ENCODE results near the gene PTK7.
"Not testable (repeated sequence)": the region's sequence is repeated elsewhere in the genome, so short reads cannot be mapped to it uniquely, and the experiment has no call there.

The PTK7 gene

GRCh38 chr6:43038727-43039126 is 37.4 kb upstream of the PTK7 start:
- Histone ChIP-seq H3K27me3 (ENCODE audit: control insufficient read depth, insufficient read depth, low read length) (no peaks in the 10 kb centered on the region), H3K9me3 (ENCODE audit: control insufficient read depth, insufficient read depth, low read length) (no peaks in the 10 kb centered on the region), H3K4me1 (ENCODE audit: control insufficient read depth, insufficient read depth, low read length) (no peaks in the 10 kb centered on the region), H3K27ac (ENCODE audit: low read length) (no peak overlapping the region), H3K4me3 (ENCODE audit: low read length) (no peak overlapping the region), H3K36me3 (ENCODE audit: control insufficient read depth, insufficient read depth, low read length) (peaks cover 18% of the 10 kb centered on the region)
- DNase-seq (ENCODE audit: low read depth, low spot score), result no peak
- no CpG with 5 or more reads among the region's 9 CpGs for WGBS (ENCODE audit: insufficient coverage, insufficient read length)

GRCh38 chr6:43040542-43041257 is 35.4 kb upstream of the PTK7 start:
- peaks cover 18% of the 10 kb centered on the region for H3K36me3 ChIP-seq (ENCODE audit: control insufficient read depth, insufficient read depth, low read length)

GRCh38 chr6:43041475-43041874 is 34.6 kb upstream of the PTK7 start:
- H3K4me1 ChIP-seq (ENCODE audit: control insufficient read depth, insufficient read depth, low read length); H3K9me3 ChIP-seq (ENCODE audit: control insufficient read depth, insufficient read depth, low read length); H3K27me3 ChIP-seq (ENCODE audit: control insufficient read depth, insufficient read depth, low read length); DNase-seq (ENCODE audit: low read depth, low spot score); H3K4me3 ChIP-seq (ENCODE audit: low read length); H3K27ac ChIP-seq (ENCODE audit: low read length): not testable (repeated sequence)
- H3K36me3 ChIP-seq (ENCODE audit: control insufficient read depth, insufficient read depth, low read length), result peaks cover 21% of the 10 kb centered on the region
- WGBS (ENCODE audit: insufficient coverage, insufficient read length), result no CpG with 5 or more reads among the region's 8 CpGs

More at GRCh38 chr6:43040542-43041257, 35.4 kb upstream of the PTK7 start:
- no peaks in the 10 kb centered on the region for H3K27me3 ChIP-seq (ENCODE audit: control insufficient read depth, insufficient read depth, low read length)
- no peak for DNase-seq (ENCODE audit: low read depth, low spot score)
- H3K4me3 ChIP-seq (ENCODE audit: low read length), result no peak overlapping the region; the same call in 1 of the 2 replicates
- no CpG with 5 or more reads among the region's 18 CpGs for whole genome bisulfite sequencing (ENCODE audit: insufficient coverage, insufficient read length)
- no peaks in the 10 kb centered on the region for H3K4me1 ChIP-seq (ENCODE audit: control insufficient read depth, insufficient read depth, low read length)
- H3K27ac ChIP-seq (ENCODE audit: low read length), result no peak overlapping the region
- no peaks in the 10 kb centered on the region for H3K9me3 ChIP-seq (ENCODE audit: control insufficient read depth, insufficient read depth, low read length)

- H3K27ac ChIP-seq (ENCODE audit: low read length), result no peak overlapping the region
- no CpG with 5 or more reads among the region's 9 CpGs for WGBS (ENCODE audit: insufficient coverage, insufficient read length)
- H3K9me3 ChIP-seq (ENCODE audit: control insufficient read depth, insufficient read depth, low read length), result no peaks in the 10 kb centered on the region
- H3K4me1 ChIP-seq (ENCODE audit: control insufficient read depth, insufficient read depth, low read length), result no peaks in the 10 kb centered on the region
- peaks cover 16% of the 10 kb centered on the region for H3K36me3 ChIP-seq (ENCODE audit: control insufficient read depth, insufficient read depth, low read length)
- H3K4me3 ChIP-seq (ENCODE audit: low read length), result no peak overlapping the region
- DNase-seq (ENCODE audit: low read depth, low spot score), result no peak
- H3K27me3 ChIP-seq (ENCODE audit: control insufficient read depth, insufficient read depth, low read length), result no peaks in the 10 kb centered on the region
Observed at GRCh38 chr6:43043310-43043709, 32.8 kb upstream of the PTK7 start.

GRCh38 chr6:43045371-43045930 is 30.7 kb upstream of the PTK7 start:
- peaks cover 14% of the 10 kb centered on the region for H3K36me3 ChIP-seq (ENCODE audit: control insufficient read depth, insufficient read depth, low read length)
- no peaks in the 10 kb centered on the region for H3K27me3 ChIP-seq (ENCODE audit: control insufficient read depth, insufficient read depth, low read length)
- no peak overlapping the region for H3K27ac ChIP-seq (ENCODE audit: low read length)

GRCh38 chr6:43047998-43048397 is 28.1 kb upstream of the PTK7 start:
- no peak for DNase-seq (ENCODE audit: low read depth, low spot score)
- Histone ChIP-seq H3K36me3 (ENCODE audit: control insufficient read depth, insufficient read depth, low read length) (peaks cover 15% of the 10 kb centered on the region), H3K27me3 (ENCODE audit: control insufficient read depth, insufficient read depth, low read length) (no peaks in the 10 kb centered on the region), H3K4me3 (ENCODE audit: low read length) (no peak overlapping the region), H3K27ac (ENCODE audit: low read length) (no peak overlapping the region), H3K9me3 (ENCODE audit: control insufficient read depth, insufficient read depth, low read length) (no peaks in the 10 kb centered on the region), H3K4me1 (ENCODE audit: control insufficient read depth, insufficient read depth, low read length) (0 out of 2 replicates have a peak, but pooled peaks cover 1% of the 10 kb centered on the region)
- WGBS (ENCODE audit: insufficient coverage, insufficient read length), result no CpG with 5 or more reads among the region's 7 CpGs

More at GRCh38 chr6:43045371-43045930, 30.7 kb upstream of the PTK7 start:
- no CpG with 5 or more reads among the region's 11 CpGs for WGBS (ENCODE audit: insufficient coverage, insufficient read length)
- H3K4me1 ChIP-seq (ENCODE audit: control insufficient read depth, insufficient read depth, low read length), result no peaks in the 10 kb centered on the region
- no peaks in the 10 kb centered on the region for H3K9me3 ChIP-seq (ENCODE audit: control insufficient read depth, insufficient read depth, low read length)
- no peak overlapping the region for H3K4me3 ChIP-seq (ENCODE audit: low read length)
- no peak for DNase-seq (ENCODE audit: low read depth, low spot score)

- WGBS (ENCODE audit: insufficient coverage, insufficient read length), result no CpG with 5 or more reads among the region's 17 CpGs
- Histone ChIP-seq H3K4me3 (ENCODE audit: low read length) (no peak overlapping the region), H3K27ac (ENCODE audit: low read length) (no peak overlapping the region), H3K27me3 (ENCODE audit: control insufficient read depth, insufficient read depth, low read length) (no peaks in the 10 kb centered on the region), H3K36me3 (ENCODE audit: control insufficient read depth, insufficient read depth, low read length) (peaks cover 11% of the 10 kb centered on the region), H3K4me1 (ENCODE audit: control insufficient read depth, insufficient read depth, low read length) (0 out of 2 replicates have a peak, but pooled peaks cover 1% of the 10 kb centered on the region), H3K9me3 (ENCODE audit: control insufficient read depth, insufficient read depth, low read length) (no peaks in the 10 kb centered on the region)
- no peak for DNase-seq (ENCODE audit: low read depth, low spot score)
Observed at GRCh38 chr6:43050981-43051380, 25.1 kb upstream of the PTK7 start.

- no peak for DNase-seq (ENCODE audit: low read depth, low spot score)
- no CpG with 5 or more reads among the region's 19 CpGs for WGBS (ENCODE audit: insufficient coverage, insufficient read length)
- Histone ChIP-seq H3K27me3 (ENCODE audit: control insufficient read depth, insufficient read depth, low read length) (no peaks in the 10 kb centered on the region), H3K4me1 (ENCODE audit: control insufficient read depth, insufficient read depth, low read length) (0 out of 2 replicates have a peak, but pooled peaks cover 1% of the 10 kb centered on the region), H3K9me3 (ENCODE audit: control insufficient read depth, insufficient read depth, low read length) (no peaks in the 10 kb centered on the region), H3K27ac (ENCODE audit: low read length) (no peak overlapping the region), H3K36me3 (ENCODE audit: control insufficient read depth, insufficient read depth, low read length) (peaks cover 12% of the 10 kb centered on the region), H3K4me3 (ENCODE audit: low read length) (no peak overlapping the region)
Observed at GRCh38 chr6:43052225-43052841, 23.8 kb upstream of the PTK7 start.

- Histone ChIP-seq H3K4me3 (ENCODE audit: low read length) (peak overlapping the region; percentile 53; the same call in 1 of the 2 replicates), H3K9me3 (ENCODE audit: control insufficient read depth, insufficient read depth, low read length) (no peaks in the 10 kb centered on the region), H3K36me3 (ENCODE audit: control insufficient read depth, insufficient read depth, low read length) (peaks cover 12% of the 10 kb centered on the region), H3K27ac (ENCODE audit: low read length) (no peak overlapping the region), H3K27me3 (ENCODE audit: control insufficient read depth, insufficient read depth, low read length) (no peaks in the 10 kb centered on the region), H3K4me1 (ENCODE audit: control insufficient read depth, insufficient read depth, low read length) (0 out of 2 replicates have a peak, but pooled peaks cover 1% of the 10 kb centered on the region)
- DNase-seq (ENCODE audit: low read depth, low spot score), result no peak
- WGBS (ENCODE audit: insufficient coverage, insufficient read length), result no CpG with 5 or more reads among the region's 22 CpGs
Observed at GRCh38 chr6:43052842-43053544, 23.1 kb upstream of the PTK7 start.

GRCh38 chr6:43053545-43054205 is 22.4 kb upstream of the PTK7 start, which contains the start of gene CUL7:
Gene CUL7, minus strand, starts transcription at chr6:43053851. Its CDS starts 1,063 bp downstream, at chr6:43052788.
- Histone ChIP-seq H3K36me3 (ENCODE audit: control insufficient read depth, insufficient read depth, low read length) (peaks cover 12% of the 10 kb centered on the region), H3K4me1 (ENCODE audit: control insufficient read depth, insufficient read depth, low read length) (0 out of 2 replicates have a peak, but pooled peaks cover 1% of the 10 kb centered on the region), H3K4me3 (ENCODE audit: low read length) (peak within 1 kb of the TSS; percentile 53; the same call in 1 of the 2 replicates), H3K27me3 (ENCODE audit: control insufficient read depth, insufficient read depth, low read length) (no peaks in the 10 kb centered on the region), H3K9me3 (ENCODE audit: control insufficient read depth, insufficient read depth, low read length) (no peaks in the 10 kb centered on the region), H3K27ac (ENCODE audit: low read length) (no peak within 1 kb of the TSS)
- WGBS (ENCODE audit: insufficient coverage, insufficient read length), result 100% methylated on average over 1 of the region's 45 CpGs
- DNase-seq (ENCODE audit: low read depth, low spot score), result peak; percentile 66
